A549 (cell line): ENCODE data around the gene FBXO21. TPM values are rescaled to one million over a fixed set of nuclear protein-coding genes. Genes with fewer than 3 reads are reported as not detected.

Experiments used
- ATAC-seq, 2 experiments: fragments of 200-7000 bp in 1 of 2; fragments of >200 bp in 1 of 2; cut with Nextera tagmentation in 1 of 2; cut with Tn5 transposase in 1 of 2; 3 replicates each; pipeline versions ENCODE4 v1.8.0 to v1.9.1; 2018 to 2020; ENCODE audit warnings: mild to moderate bottlenecking in 1 of 2, moderate library complexity in 1 of 2
- CTCF ChIA-PET: fragments of 300-600 bp; sonication (Branson Sonifier 250); formaldehyde crosslinking; extraction: SDS; loops from one replicate; lab custom pipeline; 2021; ENCODE audit warnings: antibody characterized with exemption, inconsistent platforms; lab: Yijun Ruan, JAX
- POLR2A ChIA-PET: fragments of 350-600 bp; formaldehyde crosslinking; extraction: SDS; loops from one replicate; lab custom pipeline; 2021; ENCODE audit warnings: antibody characterized with exemption, inconsistent platforms; lab: Yijun Ruan, JAX
- DNase-seq, 2 experiments: peaks; one replicate each; pipeline versions ENCODE4 v3.0.0 to v3.0.0-alpha.2; 2011 to 2016; ENCODE audit warnings: low read depth in 1 of 2, low spot score in 1 of 2
- FAIRE-seq: peaks from 2 replicates; lab custom pipeline; 2011; peaks lifted over from hg19 to GRCh38; lab: Jason Lieb, UNC
- H3K27ac ChIP-seq, 2 experiments: fragments of >200 bp; sonication (Bioruptor Twin); formaldehyde crosslinking; 3 replicates each; pipeline ENCODE4 v1.5.1; 2016 to 2017
- H3K4me1 ChIP-seq: fragments of >200 bp; sonication (Bioruptor Twin); formaldehyde crosslinking; 3 replicates; pipeline ENCODE4 v1.6.1; 2016
- H3K4me2 ChIP-seq: fragments of >200 bp; sonication (Bioruptor Twin); formaldehyde crosslinking; 3 replicates; pipeline ENCODE4 v1.6.1; 2016
- H3K4me3 ChIP-seq: fragments of >200 bp; sonication (Bioruptor Twin); formaldehyde crosslinking; 3 replicates; pipeline ENCODE4 v1.5.1; 2016
- H3K9me3 ChIP-seq: fragments of >200 bp; sonication (Bioruptor Twin); formaldehyde crosslinking; 3 replicates; pipeline ENCODE4 v1.6.1; 2016
- CBX8 ChIP-seq: fragments of 200-600 bp; sonication (generic); IDR thresholded peaks from 2 replicates; pipeline ENCODE4 v1.6.1; 2016
- CHD2 ChIP-seq: fragments of 150-350 bp; IDR thresholded peaks from 2 replicates; pipeline ENCODE4 v1.6.1; 2014; ENCODE audit warnings: low read length; ENCODE audit not compliant: partially characterized antibody
- EHF ChIP-seq: fragments of 250-450 bp; sonication (Bioruptor Pico); IDR thresholded peaks from 2 replicates; pipeline ENCODE4 v1.5.0; 2020; ENCODE audit warnings: mild to moderate bottlenecking
- EP300 ChIP-seq, 2 experiments: fragments of >200 bp; sonication (Bioruptor Twin); formaldehyde crosslinking; IDR thresholded peaks; 2 replicates in 1 of 2; 3 replicates in 1 of 2; pipeline ENCODE4 v1.6.1; 2016 to 2017
- ESRRA ChIP-seq: fragments of 150-350 bp; IDR thresholded peaks from 2 replicates; pipeline ENCODE4 v1.6.1; 2014; ENCODE audit warnings: mild to moderate bottlenecking, low read length, borderline replicate concordance
- FOSL2 ChIP-seq, 2 experiments: fragments of 450-650 bp in 1 of 2; fragments of >200 bp in 1 of 2; sonication (Bioruptor Twin) in 1 of 2; formaldehyde crosslinking; IDR thresholded peaks; 2 replicates each; pipeline versions ENCODE4 v1.5.0 to v1.6.1; 2016 to 2020; ENCODE audit warnings: mild to moderate bottlenecking in 1 of 2, moderate library complexity in 1 of 2
- FOXS1 ChIP-seq: fragments of 250-450 bp; sonication (Bioruptor Pico); IDR thresholded peaks from 2 replicates; pipeline ENCODE4 v1.5.0; 2020; ENCODE audit warnings: mild to moderate bottlenecking, moderate library complexity
- GATA3 ChIP-seq: IDR thresholded peaks from 2 replicates; pipeline ENCODE4 v1.6.1; 2012; ENCODE audit warnings: borderline replicate concordance
- HDAC2 ChIP-seq: fragments of 200-600 bp; sonication (generic); IDR thresholded peaks from 2 replicates; pipeline ENCODE4 v1.6.1; 2016
- HOXA7 ChIP-seq: fragments of 250-450 bp; sonication (Bioruptor Pico); IDR thresholded peaks from 2 replicates; pipeline ENCODE4 v1.5.0; 2020; ENCODE audit warnings: mild to moderate bottlenecking, moderate library complexity
- HOXB13 ChIP-seq: fragments of 250-450 bp; sonication (Bioruptor Pico); IDR thresholded peaks from 2 replicates; pipeline ENCODE4 v1.5.0; 2020; ENCODE audit warnings: low read depth, mild to moderate bottlenecking, moderate library complexity
- HOXB5 ChIP-seq: fragments of 250-450 bp; sonication (Bioruptor Pico); IDR thresholded peaks from 2 replicates; pipeline ENCODE4 v1.5.0; 2020; ENCODE audit warnings: mild to moderate bottlenecking, moderate library complexity
- JUNB ChIP-seq: fragments of >200 bp; sonication (Bioruptor Twin); formaldehyde crosslinking; IDR thresholded peaks from 2 replicates; pipeline ENCODE4 v1.6.1; 2016
- KDM5A ChIP-seq: fragments of 200-600 bp; sonication (generic); IDR thresholded peaks from 2 replicates; pipeline ENCODE4 v1.6.1; 2016; ENCODE audit warnings: antibody characterized with exemption, mild to moderate bottlenecking
- MAX ChIP-seq: IDR thresholded peaks from 2 replicates; pipeline ENCODE4 v1.6.1; 2012
- NPAS2 ChIP-seq: fragments of 250-450 bp; sonication (Bioruptor Pico); IDR thresholded peaks from 2 replicates; pipeline ENCODE4 v1.8.0; 2022; ENCODE audit warnings: mild to moderate bottlenecking, moderate library complexity, borderline replicate concordance
- PHF8 ChIP-seq: fragments of 200-600 bp; sonication (generic); IDR thresholded peaks from 2 replicates; pipeline ENCODE4 v1.6.1; 2016; ENCODE audit warnings: low read depth, mild to moderate bottlenecking, antibody characterized with exemption, moderate library complexity, borderline replicate concordance
- RAD21 ChIP-seq, 2 experiments: fragments of >200 bp in 1 of 2; sonication (Bioruptor Twin) in 1 of 2; formaldehyde crosslinking in 1 of 2; IDR thresholded peaks in 1 of 2; conservative IDR thresholded peaks in 1 of 2; 2 replicates in 1 of 2; 3 replicates in 1 of 2; pipeline ENCODE4 v1.6.1; 2012 to 2018; ENCODE audit warnings: inconsistent platforms in 1 of 2
- RARB ChIP-seq: fragments of 250-450 bp; sonication (Bioruptor Pico); IDR thresholded peaks from 2 replicates; pipeline ENCODE4 v1.8.0; 2021; ENCODE audit warnings: mild to moderate bottlenecking, moderate library complexity
- RCOR1 ChIP-seq: fragments of 150-350 bp; IDR thresholded peaks from 2 replicates; pipeline ENCODE4 v1.6.1; 2014; ENCODE audit warnings: antibody characterized with exemption, low read length, low read depth
- RFX5 ChIP-seq: fragments of 450-650 bp; IDR thresholded peaks from 2 replicates; pipeline ENCODE4 v1.7.1; 2014; ENCODE audit warnings: antibody characterized with exemption, mild to moderate bottlenecking, moderate library complexity
- RNF2 ChIP-seq: fragments of 200-600 bp; sonication (generic); IDR thresholded peaks from 2 replicates; pipeline ENCODE4 v1.6.1; 2016; ENCODE audit warnings: low read depth, mild to moderate bottlenecking, antibody characterized with exemption, moderate library complexity, borderline replicate concordance
- TFCP2L1 ChIP-seq: fragments of 250-450 bp; sonication (Bioruptor Pico); IDR thresholded peaks from 2 replicates; pipeline ENCODE4 v1.5.0; 2021; ENCODE audit warnings: mild to moderate bottlenecking
- USF2 ChIP-seq: fragments of 450-650 bp; IDR thresholded peaks from 2 replicates; pipeline ENCODE4 v1.6.1; 2014; ENCODE audit warnings: antibody characterized with exemption
- WGBS: methylation state at CpG from one replicate; pipeline ENCODE4 v1.1.6; 2017; ENCODE audit errors: missing lambda C conversion rate; 5-methylcytosine and 5-hydroxymethylcytosine counted together
- polyA plus RNA-seq, 4 experiments: library from polyadenylated mRNA; depleted of rRNA in 3 of 4; stranded (reverse); fragments of >200 nt; fragmentation: RNase III in 1 of 4; extraction: RNeasy Plus Mini Kit Qiagen cat#74134 plus additional on column Dnase treatment in 1 of 4; gene quantifications; 2 replicates in 3 of 4; 3 replicates in 1 of 4; pipeline ENCODE4 v1.2.3, GENCODE V29; 2011 to 2017
- TF ChIP-seq, protein P1 (sequence below): fragments of 250-450 bp; sonication (Bioruptor Pico); IDR thresholded peaks from 2 replicates; pipeline ENCODE4 v1.5.0; 2020; ENCODE audit warnings: low read depth, mild to moderate bottlenecking, moderate library complexity
- TF ChIP-seq, protein P2 (sequence below): fragments of 200-600 bp; sonication (generic); IDR thresholded peaks from 2 replicates; pipeline ENCODE4 v1.6.1; 2016; ENCODE audit warnings: antibody characterized with exemption, mild to moderate bottlenecking, moderate library complexity
- TF ChIP-seq, protein P3 (sequence below): fragments of >200 bp; sonication (Bioruptor Twin); formaldehyde crosslinking; IDR thresholded peaks from 3 replicates; pipeline ENCODE4 v1.6.1; 2016

Gene FBXO21
- polyA plus RNA-seq, 2 of the 4 experiments (the other 2 are of a cell fraction) = 33.2 to 62.4 TPM

DNA sequence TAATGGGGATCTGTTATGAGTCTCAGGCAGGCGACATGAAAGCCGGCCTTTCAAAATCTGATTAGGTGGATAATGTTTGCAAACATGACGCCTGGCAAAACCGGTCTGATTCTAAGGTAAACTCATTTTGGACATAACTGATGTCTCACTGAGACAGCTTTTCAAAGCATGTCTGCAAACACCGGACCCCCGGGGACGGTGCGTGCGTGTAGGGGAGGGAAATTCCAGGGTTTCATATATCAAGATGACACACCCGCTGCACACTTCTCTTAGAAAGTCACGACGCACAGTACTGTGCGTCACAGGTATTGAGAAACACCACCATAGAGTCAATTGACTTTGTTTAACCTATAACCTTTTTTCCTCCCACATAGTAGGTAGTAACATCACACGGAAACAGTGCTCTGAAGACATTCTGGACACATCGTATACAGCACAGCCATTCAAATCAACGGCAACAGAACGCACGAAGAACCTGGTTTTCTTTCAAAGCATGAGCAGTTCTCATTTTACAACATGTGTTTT is 47.2 kb downstream of the FBXO21 start (continued):
- no peak for TF ChIP-seq USF2
- no peak; the same call in 1 of the 2 replicates for TF ChIP-seq HOXA7 (CRISPR knock-in tag)
- TF ChIP-seq FOXS1 (CRISPR knock-in tag) = peak; percentile 94
- peak; percentile 100 for TF ChIP-seq GATA3
- TF ChIP-seq CBX8 = no peak
- peak; percentile 94 for TF ChIP-seq FOSL2 (IDR thresholded peaks at IDR 0.05)
- peak; percentile 99 for TF ChIP-seq FOSL2 (CRISPR knock-in tag; IDR thresholded peaks at IDR 0.05)
- no peak for TF ChIP-seq RNF2
- no peak for TF ChIP-seq RCOR1
- no peak for TF ChIP-seq NPAS2 (CRISPR knock-in tag)
- TF ChIP-seq CHD2 = peak; percentile 67
- no peak for TF ChIP-seq PHF8
- TF ChIP-seq MAX = peak; percentile 96
- peak; percentile 99 for TF ChIP-seq JUNB
- TF ChIP-seq RAD21 (conservative IDR thresholded peaks at IDR 0.05 in 1 of 2, IDR thresholded peaks at IDR 0.05 in 1 of 2) = peak; percentile 20 to 62; a peak in 4 of 5 replicates
- TF ChIP-seq, protein P1, sequence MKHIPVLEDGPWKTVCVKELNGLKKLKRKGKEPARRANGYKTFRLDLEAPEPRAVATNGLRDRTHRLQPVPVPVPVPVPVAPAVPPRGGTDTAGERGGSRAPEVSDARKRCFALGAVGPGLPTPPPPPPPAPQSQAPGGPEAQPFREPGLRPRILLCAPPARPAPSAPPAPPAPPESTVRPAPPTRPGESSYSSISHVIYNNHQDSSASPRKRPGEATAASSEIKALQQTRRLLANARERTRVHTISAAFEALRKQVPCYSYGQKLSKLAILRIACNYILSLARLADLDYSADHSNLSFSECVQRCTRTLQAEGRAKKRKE (CRISPR knock-in tag) = peak; percentile 90
- TF ChIP-seq HOXB5 (CRISPR knock-in tag) = peak; percentile 99
- TF ChIP-seq KDM5A = no peak
- TF ChIP-seq HDAC2 = no peak
- TF ChIP-seq ESRRA = 0 out of 2 replicates have a peak, but pooled peaks have one; percentile 36
- TF ChIP-seq RFX5 = no peak
- TF ChIP-seq EP300 (IDR thresholded peaks at IDR 0.05) = peak; percentile 100
- TF ChIP-seq, protein P2, sequence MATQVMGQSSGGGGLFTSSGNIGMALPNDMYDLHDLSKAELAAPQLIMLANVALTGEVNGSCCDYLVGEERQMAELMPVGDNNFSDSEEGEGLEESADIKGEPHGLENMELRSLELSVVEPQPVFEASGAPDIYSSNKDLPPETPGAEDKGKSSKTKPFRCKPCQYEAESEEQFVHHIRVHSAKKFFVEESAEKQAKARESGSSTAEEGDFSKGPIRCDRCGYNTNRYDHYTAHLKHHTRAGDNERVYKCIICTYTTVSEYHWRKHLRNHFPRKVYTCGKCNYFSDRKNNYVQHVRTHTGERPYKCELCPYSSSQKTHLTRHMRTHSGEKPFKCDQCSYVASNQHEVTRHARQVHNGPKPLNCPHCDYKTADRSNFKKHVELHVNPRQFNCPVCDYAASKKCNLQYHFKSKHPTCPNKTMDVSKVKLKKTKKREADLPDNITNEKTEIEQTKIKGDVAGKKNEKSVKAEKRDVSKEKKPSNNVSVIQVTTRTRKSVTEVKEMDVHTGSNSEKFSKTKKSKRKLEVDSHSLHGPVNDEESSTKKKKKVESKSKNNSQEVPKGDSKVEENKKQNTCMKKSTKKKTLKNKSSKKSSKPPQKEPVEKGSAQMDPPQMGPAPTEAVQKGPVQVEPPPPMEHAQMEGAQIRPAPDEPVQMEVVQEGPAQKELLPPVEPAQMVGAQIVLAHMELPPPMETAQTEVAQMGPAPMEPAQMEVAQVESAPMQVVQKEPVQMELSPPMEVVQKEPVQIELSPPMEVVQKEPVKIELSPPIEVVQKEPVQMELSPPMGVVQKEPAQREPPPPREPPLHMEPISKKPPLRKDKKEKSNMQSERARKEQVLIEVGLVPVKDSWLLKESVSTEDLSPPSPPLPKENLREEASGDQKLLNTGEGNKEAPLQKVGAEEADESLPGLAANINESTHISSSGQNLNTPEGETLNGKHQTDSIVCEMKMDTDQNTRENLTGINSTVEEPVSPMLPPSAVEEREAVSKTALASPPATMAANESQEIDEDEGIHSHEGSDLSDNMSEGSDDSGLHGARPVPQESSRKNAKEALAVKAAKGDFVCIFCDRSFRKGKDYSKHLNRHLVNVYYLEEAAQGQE = no peak

DNA sequence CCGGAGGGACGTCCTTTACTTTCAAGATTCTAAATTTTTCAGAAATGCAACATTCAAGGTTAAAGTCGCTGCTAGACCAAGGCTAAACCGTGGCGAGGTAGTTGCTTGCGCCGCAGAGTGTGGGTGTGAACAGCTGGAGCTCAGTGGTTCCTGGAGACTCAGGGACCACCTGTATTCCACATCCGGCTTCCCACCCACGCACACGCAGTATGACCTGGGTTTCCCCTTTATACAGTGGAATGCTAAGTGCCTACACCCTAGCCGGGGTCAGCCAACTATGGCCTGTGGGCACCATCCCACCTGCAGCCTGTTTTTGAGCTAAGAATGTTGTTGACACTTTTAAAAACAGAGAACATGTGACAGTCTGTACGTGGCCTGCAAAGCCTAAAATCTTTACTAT is 48.2 kb downstream of the FBXO21 start:
- peak overlapping the region; percentile 81 for H3K4me2 ChIP-seq
- TF ChIP-seq FOSL2 (IDR thresholded peaks at IDR 0.05) (no peak), FOSL2 (CRISPR knock-in tag; IDR thresholded peaks at IDR 0.05) (peak; percentile 33; the same call in 1 of the 2 replicates), RFX5 (no peak), MAX (peak; percentile 35; the same call in 1 of the 2 replicates), EHF (CRISPR knock-in tag) (peak; percentile 83; the same call in 1 of the 2 replicates), EP300 (IDR thresholded peaks at IDR 0.05) (peak in 1 of 2 experiments; percentile 53; a peak in 2 of 5 replicates), TFCP2L1 (CRISPR knock-in tag) (0 out of 2 replicates have a peak, but pooled peaks have one; percentile 50), HOXB5 (CRISPR knock-in tag) (peak; percentile 77; the same call in 1 of the 2 replicates), RARB (no peak), HOXB13 (peak; percentile 90)
- TF ChIP-seq, protein P3, sequence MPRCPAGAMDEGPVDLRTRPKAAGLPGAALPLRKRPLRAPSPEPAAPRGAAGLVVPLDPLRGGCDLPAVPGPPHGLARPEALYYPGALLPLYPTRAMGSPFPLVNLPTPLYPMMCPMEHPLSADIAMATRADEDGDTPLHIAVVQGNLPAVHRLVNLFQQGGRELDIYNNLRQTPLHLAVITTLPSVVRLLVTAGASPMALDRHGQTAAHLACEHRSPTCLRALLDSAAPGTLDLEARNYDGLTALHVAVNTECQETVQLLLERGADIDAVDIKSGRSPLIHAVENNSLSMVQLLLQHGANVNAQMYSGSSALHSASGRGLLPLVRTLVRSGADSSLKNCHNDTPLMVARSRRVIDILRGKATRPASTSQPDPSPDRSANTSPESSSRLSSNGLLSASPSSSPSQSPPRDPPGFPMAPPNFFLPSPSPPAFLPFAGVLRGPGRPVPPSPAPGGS = no peak
- TF ChIP-seq, protein P1 (CRISPR knock-in tag) = peak; percentile 85; the same call in 1 of the 2 replicates
- FAIRE-seq (no peak), DNase-seq (peak in 1 of 2 experiments; percentile 68), ATAC-seq (peak in 1 of 2 experiments; percentile 14; a peak in 3 of 6 replicates)
- no peaks in the 10 kb centered on the region for H3K9me3 ChIP-seq
- H3K27ac ChIP-seq = peak overlapping the region; percentile 92 to 97
- peaks cover 81% of the 10 kb centered on the region for H3K4me1 ChIP-seq
- ChIA-PET POLR2A (interaction anchor here (0.7 to 1.1 kb wide), 2 partner anchors 12 to 18 kb away, joined by 4 to 7 read pairs; no protein-coding TSS in a partner anchor), CTCF (interaction anchor here (1.1 to 2.4 kb wide), 6 partner anchors 9 to 43 kb away, joined by 3 to 7 read pairs (median 6); partner anchors contain the start of gene TESC)
- H3K4me3 ChIP-seq = no peak overlapping the region
- WGBS = 56% methylated on average over 12 of the region's 12 CpGs
